GM18861 (cell line): ENCODE measurements around the gene WDR88.

ENCODE experiments used
- ATAC-seq: cut with Tn5 transposase; IDR thresholded peaks from one replicate; pipeline ENCODE4 v1.9.1; 2021; ENCODE audit not compliant: unreplicated experiment

Gene WDR88

GRCh38 chr19:33195645-33196347 lies 63.9 kb downstream of the WDR88 start:
- ATAC-seq = no peak

- no peak for ATAC-seq
Measured at GRCh38 chr19:33196446-33197193, 64.7 kb downstream of the WDR88 start.

DNA sequence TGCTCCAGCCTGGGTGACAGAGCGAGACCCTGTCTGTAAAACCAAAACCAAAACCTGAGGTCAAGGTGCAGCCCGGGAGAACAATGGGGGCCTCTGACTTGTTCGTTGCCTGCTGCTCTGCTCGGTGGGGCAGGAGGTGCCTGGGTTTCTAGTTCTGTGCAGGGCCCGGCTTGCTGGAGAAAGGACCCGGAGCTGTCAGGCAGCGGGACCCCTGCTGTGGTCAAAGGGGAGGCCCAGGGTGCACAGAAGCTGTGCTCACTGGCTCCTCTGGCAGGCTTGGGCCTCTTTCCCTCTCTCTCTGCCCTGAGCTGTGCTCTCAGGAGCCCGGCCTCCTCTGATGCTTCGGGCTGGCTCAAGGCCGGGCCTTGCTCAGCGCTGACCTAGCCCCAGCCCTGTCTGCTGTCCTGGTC lies 65.7 kb downstream of the WDR88 start:
- no peak for ATAC-seq

DNA sequence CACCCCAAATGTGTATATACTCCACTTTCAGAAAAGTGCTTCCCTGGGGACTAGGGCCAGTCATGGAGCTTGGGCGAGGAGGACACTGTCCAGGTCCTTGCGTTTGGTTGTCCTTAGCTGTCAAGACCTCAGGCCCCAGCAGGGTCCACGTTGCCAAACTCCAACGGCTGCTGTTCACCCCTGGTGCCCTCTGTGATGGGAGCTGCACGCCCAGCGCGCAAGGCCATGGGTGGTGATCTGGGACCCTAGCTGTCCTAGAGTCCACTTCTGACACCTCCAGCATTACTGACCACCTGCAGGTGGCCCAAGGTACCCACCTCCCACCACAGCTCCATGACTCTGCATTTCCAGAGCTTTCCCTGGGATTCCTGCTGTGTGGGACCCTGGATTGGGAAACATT lies 66.3 kb downstream of the WDR88 start:
- no peak for ATAC-seq

GRCh38 chr19:33199441-33200265 lies 67.7 kb downstream of the WDR88 start:
- ATAC-seq = no peak

- no peak for ATAC-seq
Measured at GRCh38 chr19:33201473-33201872, 69.6 kb downstream of the WDR88 start.

- no peak for ATAC-seq
Measured at GRCh38 chr19:33201886-33202545, 70.1 kb downstream of the WDR88 start.

GRCh38 chr19:33202546-33203507 lies 70.9 kb downstream of the WDR88 start:
- no peak for ATAC-seq

DNA sequence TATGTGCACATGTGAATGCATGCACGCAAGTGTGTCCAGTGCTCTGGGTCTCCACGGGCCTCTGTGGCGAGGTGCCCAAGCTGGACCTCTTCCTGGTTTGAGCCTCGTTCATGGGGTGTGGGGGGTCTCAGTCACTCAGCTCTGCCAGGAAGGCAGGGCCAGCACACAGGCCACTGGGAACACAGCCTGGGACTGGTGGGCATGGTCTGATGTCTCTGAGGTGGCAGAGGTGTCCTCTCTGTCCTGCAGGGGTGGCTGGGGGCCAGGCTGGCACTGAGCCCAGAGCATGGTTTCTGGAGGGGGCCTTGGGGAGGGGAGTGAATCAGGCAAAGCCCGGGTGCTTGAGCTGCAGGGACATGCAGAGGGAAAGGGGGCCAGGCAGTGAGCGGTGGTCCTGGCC lies 71.6 kb downstream of the WDR88 start:
- ATAC-seq = no peak

GRCh38 chr19:33204136-33204973 lies 72.4 kb downstream of the WDR88 start:
- ATAC-seq = no peak

- no peak for ATAC-seq
Measured at GRCh38 chr19:33205110-33205509, 73.2 kb downstream of the WDR88 start.

DNA sequence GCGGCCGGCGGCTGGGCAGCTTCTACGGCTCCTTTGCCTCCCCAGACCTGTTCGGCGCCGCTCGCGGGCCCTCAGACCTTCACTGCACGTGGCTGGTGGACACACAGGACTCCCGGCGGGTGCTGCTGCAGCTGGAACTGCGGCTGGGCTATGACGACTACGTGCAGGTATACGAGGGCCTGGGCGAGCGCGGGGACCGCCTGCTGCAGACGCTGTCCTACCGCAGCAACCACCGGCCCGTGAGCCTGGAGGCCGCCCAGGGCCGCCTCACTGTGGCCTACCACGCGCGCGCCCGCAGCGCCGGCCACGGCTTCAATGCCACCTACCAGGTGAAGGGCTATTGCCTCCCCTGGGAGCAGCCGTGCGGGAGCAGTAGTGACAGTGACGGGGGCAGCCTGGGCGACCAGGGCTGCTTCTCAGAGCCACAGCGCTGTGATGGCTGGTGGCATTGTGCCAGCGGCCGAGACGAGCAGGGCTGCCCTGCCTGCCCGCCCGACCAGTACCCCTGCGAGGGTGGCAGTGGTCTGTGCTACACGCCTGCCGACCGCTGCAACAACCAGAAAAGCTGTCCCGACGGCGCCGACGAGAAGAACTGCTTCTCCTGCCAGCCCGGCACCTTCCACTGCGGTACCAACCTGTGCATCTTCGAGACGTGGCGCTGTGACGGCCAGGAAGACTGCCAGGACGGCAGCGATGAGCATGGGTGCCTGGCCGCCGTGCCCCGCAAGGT lies 73.8 kb downstream of the WDR88 start:
- no peak for ATAC-seq

DNA sequence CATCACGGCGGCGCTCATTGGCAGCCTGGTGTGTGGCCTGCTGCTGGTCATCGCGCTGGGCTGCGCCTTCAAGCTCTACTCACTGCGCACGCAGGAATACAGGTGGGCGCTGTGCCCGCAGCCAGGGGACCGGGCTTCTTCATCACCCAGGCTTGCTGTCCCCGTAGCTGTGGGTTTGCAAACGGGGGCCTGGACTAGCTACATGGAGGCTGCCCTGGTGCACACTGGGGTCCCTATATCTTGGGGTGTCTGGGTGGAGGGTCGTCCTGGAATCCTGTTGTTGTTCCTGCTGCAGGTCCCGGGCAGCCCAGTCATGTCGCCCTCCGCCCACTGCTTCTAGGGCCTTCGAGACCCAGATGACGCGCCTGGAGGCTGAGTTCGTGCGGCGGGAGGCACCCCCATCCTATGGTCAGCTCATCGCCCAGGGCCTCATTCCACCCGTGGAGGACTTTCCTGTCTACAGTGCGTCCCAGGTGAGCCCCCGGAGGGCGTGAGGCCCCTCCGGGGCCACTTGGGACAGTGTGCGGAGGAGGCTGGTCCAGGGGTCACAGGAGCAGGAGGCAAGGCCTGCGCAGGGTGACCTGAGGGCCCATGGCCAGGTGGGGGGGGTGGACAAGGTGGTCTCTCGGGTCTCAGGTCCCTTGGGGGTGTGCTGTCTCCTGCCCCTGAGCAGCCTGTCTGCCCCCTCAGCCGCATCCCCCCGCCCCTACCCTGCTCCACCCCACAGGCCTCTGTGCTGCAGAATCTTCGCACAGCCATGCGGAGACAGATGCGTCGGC lies 74.5 kb downstream of the WDR88 start:
- ATAC-seq = no peak

GRCh38 chr19:33207040-33207620 lies 75.2 kb downstream of the WDR88 start:
- ATAC-seq = no peak

GRCh38 chr19:33207903-33208302 lies 76.0 kb downstream of the WDR88 start:
- ATAC-seq = no peak

GRCh38 chr19:33208371-33208895 lies 76.5 kb downstream of the WDR88 start:
- ATAC-seq = no peak
